ENCODE data around the gene ZNF462.

Gene ZNF462

DNA sequence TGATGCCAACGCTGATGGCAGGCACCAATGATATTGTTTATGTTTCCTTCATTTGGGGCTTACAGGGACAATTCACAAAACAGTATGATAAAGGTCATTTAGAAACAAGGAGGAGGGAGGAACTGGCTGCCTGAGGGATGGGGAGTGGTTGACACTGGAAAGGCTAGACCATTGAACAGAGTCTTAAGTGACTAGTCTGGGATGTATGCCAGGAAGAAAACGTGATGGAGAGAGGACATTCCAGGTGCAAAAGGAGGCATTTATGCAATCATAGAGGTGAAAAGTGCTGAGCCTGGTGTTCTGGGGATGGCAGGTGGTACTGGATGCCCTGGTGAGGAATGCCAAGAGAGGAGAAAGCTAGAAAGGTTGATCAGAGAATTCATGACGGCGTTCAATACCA, 153.4 kb downstream of the ZNF462 start:
- Histone ChIP-seq H3K4me2 (no peak overlapping the region), H3K27me3 (ENCODE audit: insufficient read depth, low read depth) (no peaks in the 10 kb centered on the region), H3K36me3 (ENCODE audit: insufficient read depth) (no peaks in the 10 kb centered on the region), H3K4me1 (ENCODE audit: low read depth, poor library complexity, severe bottlenecking) (peaks cover 30% of the 10 kb centered on the region), H3K27ac (no peak overlapping the region), H3K4me3 (IDR thresholded peaks at IDR 0.05; ENCODE audit: insufficient read depth, low read depth, low read length) (no peak overlapping the region), H2AFZ (ENCODE audit: low read depth) (no peak overlapping the region), H3K9ac (no peak overlapping the region), H4K20me1 (ENCODE audit: insufficient read depth) (no peaks in the 10 kb centered on the region), H3K79me2 (ENCODE audit: insufficient read depth, low read depth) (no peaks in the 10 kb centered on the region)
- no peak for TF ChIP-seq CTCF (conservative IDR thresholded peaks at IDR 0.05; ENCODE audit: low read depth, low read length)

GRCh38 chr9:107018861-107019545, 156.0 kb downstream of the ZNF462 start:
- no peaks in the 10 kb centered on the region for H3K79me2 ChIP-seq (ENCODE audit: insufficient read depth, low read depth)
- no peak for TF ChIP-seq CTCF (conservative IDR thresholded peaks at IDR 0.05; ENCODE audit: low read depth, low read length)
- H3K27ac ChIP-seq = peak overlapping the region; percentile 32; the same call in 1 of the 2 replicates
- peaks cover 41% of the 10 kb centered on the region for H3K4me1 ChIP-seq (ENCODE audit: low read depth, poor library complexity, severe bottlenecking)
- peak overlapping the region; percentile 80 for H3K4me2 ChIP-seq
- H3K27me3 ChIP-seq (ENCODE audit: insufficient read depth, low read depth) = no peaks in the 10 kb centered on the region
- no peaks in the 10 kb centered on the region for H4K20me1 ChIP-seq (ENCODE audit: insufficient read depth)
- no peak overlapping the region for H2AFZ ChIP-seq (ENCODE audit: low read depth)
- H3K9ac ChIP-seq = no peak overlapping the region
- H3K4me3 ChIP-seq (IDR thresholded peaks at IDR 0.05; ENCODE audit: insufficient read depth, low read depth, low read length) = no peak overlapping the region
- H3K36me3 ChIP-seq (ENCODE audit: insufficient read depth) = no peaks in the 10 kb centered on the region

GRCh38 chr9:107020040-107020530, 157.1 kb downstream of the ZNF462 start:
- peak overlapping the region; percentile 80 for H3K4me2 ChIP-seq

GRCh38 chr9:107024193-107024592, 161.2 kb downstream of the ZNF462 start:
- H3K36me3 ChIP-seq (ENCODE audit: insufficient read depth) = no peaks in the 10 kb centered on the region
- H3K27ac ChIP-seq = no peak overlapping the region
- no peak overlapping the region for H3K4me3 ChIP-seq (IDR thresholded peaks at IDR 0.05; ENCODE audit: insufficient read depth, low read depth, low read length)
- no peaks in the 10 kb centered on the region for H4K20me1 ChIP-seq (ENCODE audit: insufficient read depth)
- no peak overlapping the region for H2AFZ ChIP-seq (ENCODE audit: low read depth)
- no peaks in the 10 kb centered on the region for H3K79me2 ChIP-seq (ENCODE audit: insufficient read depth, low read depth)
- no peak for TF ChIP-seq CTCF (conservative IDR thresholded peaks at IDR 0.05; ENCODE audit: low read depth, low read length)
- peak overlapping the region; percentile 49 for H3K4me2 ChIP-seq
- H3K27me3 ChIP-seq (ENCODE audit: insufficient read depth, low read depth) = no peaks in the 10 kb centered on the region
- H3K4me1 ChIP-seq (ENCODE audit: low read depth, poor library complexity, severe bottlenecking) = peaks cover 50% of the 10 kb centered on the region
- H3K9ac ChIP-seq = no peak overlapping the region

More at GRCh38 chr9:107020040-107020530, 157.1 kb downstream of the ZNF462 start:
- no peak for TF ChIP-seq CTCF (conservative IDR thresholded peaks at IDR 0.05; ENCODE audit: low read depth, low read length)
- no peaks in the 10 kb centered on the region for H3K36me3 ChIP-seq (ENCODE audit: insufficient read depth)
- no peaks in the 10 kb centered on the region for H4K20me1 ChIP-seq (ENCODE audit: insufficient read depth)
- H3K4me3 ChIP-seq (IDR thresholded peaks at IDR 0.05; ENCODE audit: insufficient read depth, low read depth, low read length) = no peak overlapping the region
- H3K79me2 ChIP-seq (ENCODE audit: insufficient read depth, low read depth) = no peaks in the 10 kb centered on the region
- H3K4me1 ChIP-seq (ENCODE audit: low read depth, poor library complexity, severe bottlenecking) = peaks cover 52% of the 10 kb centered on the region
- no peak overlapping the region for H2AFZ ChIP-seq (ENCODE audit: low read depth)
- H3K27me3 ChIP-seq (ENCODE audit: insufficient read depth, low read depth) = no peaks in the 10 kb centered on the region
- H3K27ac ChIP-seq = peak overlapping the region; percentile 32; the same call in 1 of the 2 replicates
- no peak overlapping the region for H3K9ac ChIP-seq
